Fibroblast of skin of left biceps (primary cell): ENCODE results near the gene XPO1.
"Not testable (repeated sequence)": the region's sequence is repeated elsewhere in the genome, so short reads cannot be mapped to it uniquely, and the experiment has no call there.

Experiments used
- DNase-seq, 2 experiments: peaks; one replicate each; pipeline ENCODE4 v3.0.0-alpha.2; 2013; ENCODE audit warnings: low read depth in 2 of 2

The XPO1 gene

GRCh38 chr2:61465045-61465444 lies 73.1 kb downstream of the XPO1 start:
- no peak for DNase-seq

GRCh38 chr2:61463769-61464475 lies 74.2 kb downstream of the XPO1 start:
- DNase-seq, result no peak

GRCh38 chr2:61461404-61461803 lies 76.8 kb downstream of the XPO1 start:
- no peak for DNase-seq

- DNase-seq, result peak in 1 of 2 experiments; percentile 19
Measured at GRCh38 chr2:61460163-61460562, 78.0 kb downstream of the XPO1 start.

GRCh38 chr2:61456746-61457420 lies 81.3 kb downstream of the XPO1 start:
- no peak for DNase-seq

GRCh38 chr2:61456070-61456745 lies 81.9 kb downstream of the XPO1 start:
- no peak for DNase-seq

- DNase-seq, result not testable (repeated sequence)
Measured at GRCh38 chr2:61454972-61455371, 83.2 kb downstream of the XPO1 start.

- DNase-seq, result no peak
Measured at GRCh38 chr2:61454383-61454782, 83.8 kb downstream of the XPO1 start.

GRCh38 chr2:61452392-61452791 lies 85.8 kb downstream of the XPO1 start:
- DNase-seq, result no peak

GRCh38 chr2:61451178-61451577 lies 87.0 kb downstream of the XPO1 start:
- no peak for DNase-seq

GRCh38 chr2:61450144-61450543 lies 88.0 kb downstream of the XPO1 start:
- DNase-seq, result no peak

- DNase-seq, result no peak
Measured at GRCh38 chr2:61448229-61448628, 89.9 kb downstream of the XPO1 start.

- not testable (repeated sequence) for DNase-seq
Measured at GRCh38 chr2:61446971-61447370, 91.2 kb downstream of the XPO1 start.

GRCh38 chr2:61443342-61444041 lies 94.7 kb downstream of the XPO1 start:
- no peak for DNase-seq

GRCh38 chr2:61439241-61440002 lies 98.7 kb downstream of the XPO1 start:
- no peak for DNase-seq

- DNase-seq, result no peak
Measured at GRCh38 chr2:61438670-61439069, 99.5 kb downstream of the XPO1 start.

GRCh38 chr2:61437170-61437569 lies 101.0 kb downstream of the XPO1 start:
- DNase-seq, result no peak

GRCh38 chr2:61436092-61436491 lies 102.1 kb downstream of the XPO1 start:
- no peak for DNase-seq

- DNase-seq, result no peak
Measured at GRCh38 chr2:61435291-61435690, 102.9 kb downstream of the XPO1 start.

GRCh38 chr2:61434314-61434713 lies 103.8 kb downstream of the XPO1 start:
- no peak for DNase-seq

- no peak for DNase-seq
Measured at GRCh38 chr2:61433606-61434005, 104.5 kb downstream of the XPO1 start.

- no peak for DNase-seq
Measured at GRCh38 chr2:61432990-61433389, 105.2 kb downstream of the XPO1 start.
